ENCODE data around the gene STIM2. TPM values are rescaled to one million over a fixed set of nuclear protein-coding genes. Genes with fewer than 3 reads are reported as not detected.

The STIM2 gene
- total and polyA plus RNA-seq, 2 donors (not counting 1 experiment from before 2014, with no cell fraction given) = 48.6 to 96.0 TPM

DNA sequence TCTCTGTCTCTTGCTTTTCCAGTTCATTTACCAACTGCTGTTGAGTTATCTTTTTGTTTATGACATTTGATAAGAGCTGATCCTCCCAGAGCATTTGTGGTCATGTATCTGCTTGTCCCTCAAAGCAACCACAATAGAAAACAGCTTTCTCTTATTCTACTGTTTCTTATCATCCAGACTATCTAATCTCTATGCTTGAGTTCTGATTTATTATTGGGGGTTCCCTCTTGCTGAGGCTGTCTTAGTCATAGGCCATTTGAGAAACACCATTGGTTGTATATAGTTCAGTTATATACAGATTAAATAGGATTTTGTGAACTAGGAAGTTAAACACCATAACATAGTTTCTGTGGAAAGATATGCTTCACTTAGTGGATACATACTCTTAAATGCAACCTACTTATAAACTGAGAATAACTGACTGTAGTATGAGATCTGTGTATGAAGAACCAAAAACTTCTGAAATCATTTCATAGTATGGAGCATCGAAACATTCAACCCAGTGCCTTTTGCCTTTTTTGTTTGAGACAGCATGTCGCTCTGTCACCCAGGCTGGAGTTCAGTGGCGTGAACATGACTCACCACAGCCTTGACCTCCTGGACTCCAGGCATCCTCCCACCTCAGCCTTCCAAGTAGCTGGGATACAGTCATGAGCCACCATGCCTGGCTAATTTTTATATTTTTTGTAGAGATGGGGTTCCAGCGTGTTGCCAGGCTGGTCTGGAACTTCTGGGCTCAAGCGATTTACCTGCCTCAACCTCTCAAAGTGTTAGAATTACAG lies 75.8 kb downstream of the STIM2 start:
- Histone ChIP-seq H3K27ac (ENCODE audit: low read length in 2 of 2) (peak overlapping the region in 1 of 2 donors; percentile 72), H3K27me3 (replicated peaks in 1 of 4; ENCODE audit: control extremely low read depth in 1 of 4, control insufficient read depth in 3 of 4, insufficient read depth in 4 of 4, low read length in 3 of 4) (no peaks in the 10 kb centered on the region), H3K36me3 (replicated peaks in 1 of 2; ENCODE audit: control extremely low read depth in 1 of 2, control insufficient read depth in 1 of 2, extremely low read depth in 1 of 2, insufficient read depth in 2 of 2, low read length in 1 of 2) (peaks cover 0 to 1% of the 10 kb centered on the region in 2 experiments), H3K9ac (ENCODE audit: low read length) (no peak overlapping the region), H3K79me2 (ENCODE audit: control insufficient read depth, insufficient read depth, low read length) (peaks cover 68% of the 10 kb centered on the region), H4K20me1 (ENCODE audit: control insufficient read depth, insufficient read depth, low read length, poor library complexity, severe bottlenecking) (peaks cover 18% of the 10 kb centered on the region), H3K9me3 (ENCODE audit: control extremely low read depth in 1 of 3, control insufficient read depth in 2 of 3, insufficient read depth in 1 of 3, low read length in 2 of 3) (no peaks in the 10 kb centered on the region), H3K4me1 (ENCODE audit: control insufficient read depth in 2 of 2, insufficient read depth in 2 of 2, low read length in 2 of 2) (peaks cover 34 to 43% of the 10 kb centered on the region in 2 donors), H2AFZ (ENCODE audit: insufficient read depth, low read depth, low read length, poor library complexity, severe bottlenecking) (no peak overlapping the region), H3K4me2 (replicated peaks; ENCODE audit: low read depth, low read length, poor library complexity, severe bottlenecking) (no peak overlapping the region), H3K4me3 (ENCODE audit: control extremely low read depth in 1 of 5, extremely low read depth in 1 of 5, insufficient read depth in 1 of 5, low read depth in 2 of 5, low read length in 4 of 5) (no peak overlapping the region)
- peaks cover 57% of the 10 kb centered on the region for H3K4me1 Mint-ChIP-seq
- no peaks in the 10 kb centered on the region for H3K27me3 Mint-ChIP-seq
- POLR2A ChIA-PET = no interaction called here
- no peak for DNase-seq
- TF ChIP-seq CTCF (IDR thresholded peaks at IDR 0.05) (no peak), EZH2 (IDR thresholded peaks at IDR 0.05; ENCODE audit: borderline replicate concordance, insufficient read depth, low read depth, low read length, poor library complexity, severe bottlenecking) (no peak)
- H3K9me3 Mint-ChIP-seq (ENCODE audit: insufficient read depth) = no peaks in the 10 kb centered on the region
- CTCF ChIA-PET = interaction anchor here (1.3 to 1.4 kb wide), 2 partner anchors 22 to 56 kb away, joined by 3 read pairs; no protein-coding TSS in a partner anchor
- 100% methylated on average over 4 of the region's 5 CpGs for WGBS (ENCODE audit: insufficient coverage)
- peak overlapping the region; percentile 59 for H3K27ac Mint-ChIP-seq
- no peak for ATAC-seq (ENCODE audit: low read depth)
- intact Hi-C loops (cut with micrococcal nuclease) = loop anchor here (5.0 kb wide), 2 partner anchors 74 to 76 kb away; partner anchors contain the start of gene STIM2
- peak overlapping the region; percentile 4 for H3K4me3 Mint-ChIP-seq

- no peak overlapping the region for H3K9ac ChIP-seq (ENCODE audit: low read length)
- Mint-ChIP-seq H3K9me3 (ENCODE audit: insufficient read depth) (no peaks in the 10 kb centered on the region), H3K27me3 (no peaks in the 10 kb centered on the region), H3K4me1 (peaks cover 60% of the 10 kb centered on the region), H3K27ac (no peak overlapping the region), H3K4me3 (no peak overlapping the region)
- POLR2A ChIA-PET = no interaction called here
- WGBS (ENCODE audit: insufficient coverage) = no CpG with 5 or more reads among the region's 2 CpGs
- DNase-seq (peak; percentile 54), ATAC-seq (ENCODE audit: low read depth) (peak; percentile 74)
- intact Hi-C loops (cut with micrococcal nuclease) = loop anchor here (5.0 kb wide), 2 partner anchors 75 kb away; partner anchors contain the start of gene STIM2
- no peaks in the 10 kb centered on the region for H3K9me3 ChIP-seq (ENCODE audit: control extremely low read depth in 1 of 3, control insufficient read depth in 2 of 3, insufficient read depth in 1 of 3, low read length in 2 of 3)
- no peak overlapping the region for H3K27ac ChIP-seq (ENCODE audit: low read length in 2 of 2)
- H3K27me3 ChIP-seq (replicated peaks in 1 of 4; ENCODE audit: control extremely low read depth in 1 of 4, control insufficient read depth in 3 of 4, insufficient read depth in 4 of 4, low read length in 3 of 4) = no peaks in the 10 kb centered on the region
- H2AFZ ChIP-seq (ENCODE audit: insufficient read depth, low read depth, low read length, poor library complexity, severe bottlenecking) = no peak overlapping the region
- CTCF ChIA-PET = interaction anchor here (0.7 to 1.0 kb wide), 2 partner anchors 73 to 149 kb away, joined by 3 to 8 read pairs; no protein-coding TSS in a partner anchor
- peaks cover 36 to 47% of the 10 kb centered on the region in 2 donors for H3K4me1 ChIP-seq (ENCODE audit: control insufficient read depth in 2 of 2, insufficient read depth in 2 of 2, low read length in 2 of 2)
- peaks cover 18% of the 10 kb centered on the region for H4K20me1 ChIP-seq (ENCODE audit: control insufficient read depth, insufficient read depth, low read length, poor library complexity, severe bottlenecking)
- H3K36me3 ChIP-seq (replicated peaks in 1 of 2; ENCODE audit: control extremely low read depth in 1 of 2, control insufficient read depth in 1 of 2, extremely low read depth in 1 of 2, insufficient read depth in 2 of 2, low read length in 1 of 2) = no peaks in the 10 kb centered on the region
- H3K79me2 ChIP-seq (ENCODE audit: control insufficient read depth, insufficient read depth, low read length) = peaks cover 75% of the 10 kb centered on the region
- TF ChIP-seq EZH2 (IDR thresholded peaks at IDR 0.05; ENCODE audit: borderline replicate concordance, insufficient read depth, low read depth, low read length, poor library complexity, severe bottlenecking) = no peak
- TF ChIP-seq CTCF (IDR thresholded peaks at IDR 0.05) = no peak
- H3K4me3 ChIP-seq (ENCODE audit: control extremely low read depth in 1 of 5, extremely low read depth in 1 of 5, insufficient read depth in 1 of 5, low read depth in 2 of 5, low read length in 4 of 5) = no peak overlapping the region
- no peak overlapping the region for H3K4me2 ChIP-seq (replicated peaks; ENCODE audit: low read depth, low read length, poor library complexity, severe bottlenecking)
These were observed 76.5 kb downstream of the STIM2 start for GRCh38 chr4:26937139-26937538.

Measured in B cell (primary cell).